Fibroblast of the aortic adventitia (primary cell): ENCODE data around the gene PTPRQ. TPM values are rescaled to one million over a fixed set of nuclear protein-coding genes. Genes with fewer than 3 reads are reported as not detected.
A peak's percentile ranks its signal among the peaks of the same experiment; 100 is the strongest.

ENCODE experiments used
- DNase-seq: peaks from one replicate; pipeline ENCODE4 v3.0.0-alpha.2; 2010; ENCODE audit warnings: low read depth
- H3K4me3 ChIP-seq: 2 replicates; pipeline ENCODE4 v1.5.1; 2011; ENCODE audit warnings: low read depth, mild to moderate bottlenecking, control low read depth, low read length, moderate library complexity
- total RNA-seq: library from RNA; depleted of rRNA; stranded (reverse); fragments of >200 nt; gene quantifications from 2 replicates; pipeline ENCODE4 v1.2.3, GENCODE V29; 2012; ENCODE audit warnings: low replicate concordance
- TF ChIP-seq, protein P1 (sequence below): IDR thresholded peaks from 2 replicates; pipeline ENCODE4 v1.5.1; 2011; ENCODE audit warnings: mild to moderate bottlenecking, low read length, control low read depth, inconsistent platforms; ENCODE audit not compliant: insufficient read depth

Gene PTPRQ
- total RNA-seq, 1 donor = 1.2 TPM

DNA sequence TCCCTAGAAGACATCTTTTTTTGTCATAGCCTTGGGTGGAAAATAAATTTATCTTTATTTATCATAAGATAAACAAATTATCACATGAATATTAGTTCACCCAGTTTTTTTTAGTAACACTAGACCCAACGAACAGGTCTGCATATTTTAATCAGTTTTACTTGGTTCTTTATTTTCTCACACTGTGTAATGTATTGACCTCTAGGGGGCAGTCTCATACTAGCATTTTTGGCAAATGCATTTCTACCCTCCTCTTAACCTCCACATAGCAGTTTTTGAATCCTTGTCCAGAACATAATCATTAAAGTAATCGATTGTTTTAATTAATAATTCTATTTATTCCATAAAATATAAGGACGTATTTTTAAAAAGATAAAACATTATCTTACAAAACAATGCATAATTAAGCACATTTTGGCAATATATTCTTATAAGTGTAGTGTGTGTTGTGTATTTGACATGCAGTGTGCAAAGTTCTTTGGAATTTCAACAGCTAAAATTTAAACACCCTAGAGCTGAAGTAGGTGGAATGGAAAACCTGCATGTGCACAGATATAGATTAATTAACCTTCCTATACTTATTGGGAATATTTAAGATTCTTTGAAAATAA is 31.6 kb upstream of the PTPRQ start:
- H3K4me3 ChIP-seq = no peak overlapping the region
- TF ChIP-seq, protein P1, sequence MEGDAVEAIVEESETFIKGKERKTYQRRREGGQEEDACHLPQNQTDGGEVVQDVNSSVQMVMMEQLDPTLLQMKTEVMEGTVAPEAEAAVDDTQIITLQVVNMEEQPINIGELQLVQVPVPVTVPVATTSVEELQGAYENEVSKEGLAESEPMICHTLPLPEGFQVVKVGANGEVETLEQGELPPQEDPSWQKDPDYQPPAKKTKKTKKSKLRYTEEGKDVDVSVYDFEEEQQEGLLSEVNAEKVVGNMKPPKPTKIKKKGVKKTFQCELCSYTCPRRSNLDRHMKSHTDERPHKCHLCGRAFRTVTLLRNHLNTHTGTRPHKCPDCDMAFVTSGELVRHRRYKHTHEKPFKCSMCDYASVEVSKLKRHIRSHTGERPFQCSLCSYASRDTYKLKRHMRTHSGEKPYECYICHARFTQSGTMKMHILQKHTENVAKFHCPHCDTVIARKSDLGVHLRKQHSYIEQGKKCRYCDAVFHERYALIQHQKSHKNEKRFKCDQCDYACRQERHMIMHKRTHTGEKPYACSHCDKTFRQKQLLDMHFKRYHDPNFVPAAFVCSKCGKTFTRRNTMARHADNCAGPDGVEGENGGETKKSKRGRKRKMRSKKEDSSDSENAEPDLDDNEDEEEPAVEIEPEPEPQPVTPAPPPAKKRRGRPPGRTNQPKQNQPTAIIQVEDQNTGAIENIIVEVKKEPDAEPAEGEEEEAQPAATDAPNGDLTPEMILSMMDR = peak; percentile 67
- DNase-seq = peak; percentile 79

GRCh38 chr12:80413462-80413861 is 30.6 kb upstream of the PTPRQ start:
- H3K4me3 ChIP-seq = no peak overlapping the region
- DNase-seq = no peak
- TF ChIP-seq, protein P1 = peak; percentile 29

- no peak for DNase-seq
- TF ChIP-seq, protein P1 = no peak
These were observed 28.6 kb upstream of the PTPRQ start for GRCh38 chr12:80415466-80415865.

DNA sequence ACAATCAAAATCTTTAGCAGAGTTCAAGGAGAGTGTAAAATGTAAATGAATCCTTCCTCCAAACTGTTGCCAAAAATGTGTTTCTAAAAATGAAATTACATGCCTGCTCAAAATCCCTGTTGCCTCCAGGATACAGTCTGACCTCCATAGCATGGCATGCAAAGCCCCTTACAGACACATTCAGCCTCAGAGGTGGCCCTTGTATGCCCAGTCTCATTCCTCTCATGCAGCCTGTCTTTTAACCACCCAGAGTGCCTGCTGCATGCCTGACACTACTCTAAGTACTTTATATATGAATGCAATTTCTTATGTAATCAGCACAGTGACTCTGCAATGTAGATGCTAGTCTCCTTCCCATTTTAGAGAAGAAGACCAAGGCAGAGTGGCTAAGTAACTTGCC is 24.4 kb upstream of the PTPRQ start:
- H3K4me3 ChIP-seq = no peak overlapping the region
- TF ChIP-seq, protein P1 = no peak
- DNase-seq = peak; percentile 37

More at GRCh38 chr12:80415466-80415865, 28.6 kb upstream of the PTPRQ start:
- H3K4me3 ChIP-seq = no peak overlapping the region

- no peak for DNase-seq
- no peak overlapping the region for H3K4me3 ChIP-seq
- TF ChIP-seq, protein P1 = no peak
These were observed 24.0 kb upstream of the PTPRQ start for GRCh38 chr12:80420075-80420474.

- no peak overlapping the region for H3K4me3 ChIP-seq
- TF ChIP-seq, protein P1 = no peak
- peak; percentile 61 for DNase-seq
These were observed 21.5 kb upstream of the PTPRQ start for GRCh38 chr12:80422550-80422949.

DNA sequence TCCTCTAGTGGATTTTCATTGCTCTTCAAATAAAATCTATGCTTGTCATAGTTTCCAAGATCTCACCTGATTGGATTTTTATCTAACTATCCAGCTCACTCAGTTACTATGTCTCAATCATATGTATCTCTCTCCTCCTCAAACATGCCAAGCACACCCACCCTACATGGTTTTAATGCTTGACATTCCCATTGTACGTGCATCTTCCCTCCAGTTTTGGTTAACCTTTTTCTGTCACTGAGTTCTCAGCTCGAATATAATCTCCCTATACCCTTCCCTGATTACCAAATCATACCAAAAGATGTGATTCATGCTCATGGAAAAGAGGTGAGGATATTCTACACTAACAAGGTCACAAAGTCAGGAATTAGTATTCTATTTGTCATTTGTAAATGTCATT is 12.0 kb upstream of the PTPRQ start:
- DNase-seq = no peak
- TF ChIP-seq, protein P1 = no peak
- no peak overlapping the region for H3K4me3 ChIP-seq
